H7 (cell line): ENCODE results near the gene SLC38A10. TPM values are rescaled to one million over a fixed set of nuclear protein-coding genes. Genes with fewer than 3 reads are reported as not detected.
"Not testable (repeated sequence)": the region's sequence is repeated elsewhere in the genome, so short reads cannot be mapped to it uniquely, and the experiment has no call there.

Experiments
- DNase-seq: peaks from one replicate; pipeline ENCODE4 v3.0.0; 2012
- H3K27me3 ChIP-seq: 2 replicates; pipeline ENCODE4 v1.6.0; 2011; ENCODE audit warnings: mild to moderate bottlenecking, low read length; ENCODE audit not compliant: control insufficient read depth, insufficient read depth
- H3K36me3 ChIP-seq: replicated peaks from 2 replicates; pipeline ENCODE4 v1.5.1; 2011; ENCODE audit warnings: low read length; ENCODE audit not compliant: control insufficient read depth, insufficient read depth
- H3K4me3 ChIP-seq: 2 replicates; pipeline ENCODE4 v1.5.1; 2011; ENCODE audit warnings: low read depth, mild to moderate bottlenecking, control low read depth, low read length, moderate library complexity; ENCODE audit not compliant: insufficient read depth
- total RNA-seq: library from RNA; depleted of rRNA; stranded (reverse); fragments of >200 nt; shearing (Covaris generic); gene quantifications from 2 replicates; pipeline ENCODE4 v1.2.3, GENCODE V29; 2014

The SLC38A10 gene
- total RNA-seq, 1 experiment from 2014 or later: 44.2 TPM

- Histone ChIP-seq H3K36me3 (no peaks in the 10 kb centered on the region), H3K27me3 (no peaks in the 10 kb centered on the region), H3K4me3 (no peak overlapping the region)
- no peak for DNase-seq
Measured at GRCh38 chr17:81311946-81312345, 16.8 kb upstream of the SLC38A10 start.

- no peak for DNase-seq
- Histone ChIP-seq H3K4me3 (no peak overlapping the region), H3K27me3 (no peaks in the 10 kb centered on the region), H3K36me3 (no peaks in the 10 kb centered on the region)
Measured at GRCh38 chr17:81310949-81311550, 15.9 kb upstream of the SLC38A10 start.

- Histone ChIP-seq H3K27me3 (no peaks in the 10 kb centered on the region), H3K36me3 (no peaks in the 10 kb centered on the region), H3K4me3 (no peak overlapping the region)
Measured at GRCh38 chr17:81309859-81310839, 15.0 kb upstream of the SLC38A10 start.

GRCh38 chr17:81309140-81309858 is 14.2 kb upstream of the SLC38A10 start:
- DNase-seq: peak; percentile 93
- no peaks in the 10 kb centered on the region for H3K36me3 ChIP-seq
- peak overlapping the region; percentile 5; the same call in 1 of the 2 replicates for H3K4me3 ChIP-seq
- H3K27me3 ChIP-seq: no peaks in the 10 kb centered on the region

More at GRCh38 chr17:81309859-81310839, 15.0 kb upstream of the SLC38A10 start:
- DNase-seq: no peak

GRCh38 chr17:81308784-81309139 is 13.7 kb upstream of the SLC38A10 start:
- H3K4me3 ChIP-seq: peak overlapping the region; percentile 5; the same call in 1 of the 2 replicates

GRCh38 chr17:81307636-81308560 is 12.8 kb upstream of the SLC38A10 start:
- Histone ChIP-seq H3K4me3 (no peak overlapping the region), H3K36me3 (no peaks in the 10 kb centered on the region), H3K27me3 (no peaks in the 10 kb centered on the region)
- DNase-seq: no peak

More at GRCh38 chr17:81308784-81309139, 13.7 kb upstream of the SLC38A10 start:
- not testable (repeated sequence) for H3K36me3 ChIP-seq, H3K27me3 ChIP-seq, DNase-seq

- Histone ChIP-seq H3K27me3 (no peaks in the 10 kb centered on the region), H3K36me3 (no peaks in the 10 kb centered on the region), H3K4me3 (no peak overlapping the region)
- DNase-seq: no peak
Measured at GRCh38 chr17:81306898-81307510, 11.9 kb upstream of the SLC38A10 start.

GRCh38 chr17:81306491-81306890 is 11.4 kb upstream of the SLC38A10 start:
- H3K36me3 ChIP-seq: no peaks in the 10 kb centered on the region
- no peak for DNase-seq
- H3K27me3 ChIP-seq: no peaks in the 10 kb centered on the region
- H3K4me3 ChIP-seq: no peak overlapping the region

- Histone ChIP-seq H3K4me3 (no peak overlapping the region), H3K36me3 (no peaks in the 10 kb centered on the region), H3K27me3 (no peaks in the 10 kb centered on the region)
- DNase-seq: no peak
Measured at GRCh38 chr17:81305051-81305630, 10.0 kb upstream of the SLC38A10 start.

- no peak overlapping the region for H3K4me3 ChIP-seq
- no peaks in the 10 kb centered on the region for H3K36me3 ChIP-seq
- H3K27me3 ChIP-seq: no peaks in the 10 kb centered on the region
- DNase-seq: no peak
Measured at GRCh38 chr17:81304196-81305015, 9.3 kb upstream of the SLC38A10 start.

GRCh38 chr17:81303385-81303784 is 8.3 kb upstream of the SLC38A10 start:
- DNase-seq: no peak
- Histone ChIP-seq H3K27me3 (no peaks in the 10 kb centered on the region), H3K4me3 (no peak overlapping the region), H3K36me3 (no peaks in the 10 kb centered on the region)

GRCh38 chr17:81302861-81303333 is 7.8 kb upstream of the SLC38A10 start:
- no peak overlapping the region for H3K4me3 ChIP-seq
- no peaks in the 10 kb centered on the region for H3K27me3 ChIP-seq
- no peaks in the 10 kb centered on the region for H3K36me3 ChIP-seq
- no peak for DNase-seq
